Measurements from ENCODE around the gene MED10. TPM values are rescaled to one million over a fixed set of nuclear protein-coding genes. Genes with fewer than 3 reads are reported as not detected.

MED10 gene
- total RNA-seq, 1 donor from 2014 or later: 49.3 TPM

- Mint-ChIP-seq H3K4me1 (ENCODE audit: low read depth, unreplicated experiment) (peaks cover 7% of the 10 kb centered on the region), H3K27me3 (ENCODE audit: low read depth, unreplicated experiment) (peaks cover 17% of the 10 kb centered on the region), H3K9me3 (ENCODE audit: unreplicated experiment) (peaks cover 5% of the 10 kb centered on the region), H3K27ac (ENCODE audit: unreplicated experiment) (no peak overlapping the region), H3K4me3 (ENCODE audit: unreplicated experiment) (no peak overlapping the region), H3K36me3 (ENCODE audit: low read depth, unreplicated experiment) (no peaks in the 10 kb centered on the region)
- Histone ChIP-seq H3K9ac (ENCODE audit: low read length) (no peak overlapping the region), H3K36me3 (ENCODE audit: insufficient read depth, low read length) (no peaks in the 10 kb centered on the region), H3K4me3 (ENCODE audit: insufficient read depth, low read depth, low read length) (no peak overlapping the region), H3K79me2 (ENCODE audit: insufficient read depth, low read length) (no peaks in the 10 kb centered on the region), H3K27ac (ENCODE audit: low read depth, low read length) (no peak overlapping the region), H4K20me1 (ENCODE audit: insufficient read depth, low read length) (no peaks in the 10 kb centered on the region), H3K4me2 (ENCODE audit: low read length) (no peak overlapping the region), H3K9me3 (ENCODE audit: insufficient read depth, low read depth, low read length) (no peaks in the 10 kb centered on the region), H2AFZ (ENCODE audit: low read depth, low read length) (no peak overlapping the region), H3K4me1 (ENCODE audit: insufficient read depth, low read length) (no peaks in the 10 kb centered on the region), H3K27me3 (ENCODE audit: insufficient read depth, low read length) (peaks cover 3% of the 10 kb centered on the region)
- DNase-seq (ENCODE audit: low read depth) (no peak), FAIRE-seq (no peak)
- TF ChIP-seq EZH2 (IDR thresholded peaks at IDR 0.05; ENCODE audit: insufficient read depth, low read length): no peak
- TF ChIP-seq, protein P1, sequence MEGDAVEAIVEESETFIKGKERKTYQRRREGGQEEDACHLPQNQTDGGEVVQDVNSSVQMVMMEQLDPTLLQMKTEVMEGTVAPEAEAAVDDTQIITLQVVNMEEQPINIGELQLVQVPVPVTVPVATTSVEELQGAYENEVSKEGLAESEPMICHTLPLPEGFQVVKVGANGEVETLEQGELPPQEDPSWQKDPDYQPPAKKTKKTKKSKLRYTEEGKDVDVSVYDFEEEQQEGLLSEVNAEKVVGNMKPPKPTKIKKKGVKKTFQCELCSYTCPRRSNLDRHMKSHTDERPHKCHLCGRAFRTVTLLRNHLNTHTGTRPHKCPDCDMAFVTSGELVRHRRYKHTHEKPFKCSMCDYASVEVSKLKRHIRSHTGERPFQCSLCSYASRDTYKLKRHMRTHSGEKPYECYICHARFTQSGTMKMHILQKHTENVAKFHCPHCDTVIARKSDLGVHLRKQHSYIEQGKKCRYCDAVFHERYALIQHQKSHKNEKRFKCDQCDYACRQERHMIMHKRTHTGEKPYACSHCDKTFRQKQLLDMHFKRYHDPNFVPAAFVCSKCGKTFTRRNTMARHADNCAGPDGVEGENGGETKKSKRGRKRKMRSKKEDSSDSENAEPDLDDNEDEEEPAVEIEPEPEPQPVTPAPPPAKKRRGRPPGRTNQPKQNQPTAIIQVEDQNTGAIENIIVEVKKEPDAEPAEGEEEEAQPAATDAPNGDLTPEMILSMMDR (IDR thresholded peaks at IDR 0.05; ENCODE audit: insufficient read depth, low read depth, low read length): no peak
Measured at GRCh38 chr5:6424700-6425099, 46.4 kb upstream of the MED10 start.

DNA sequence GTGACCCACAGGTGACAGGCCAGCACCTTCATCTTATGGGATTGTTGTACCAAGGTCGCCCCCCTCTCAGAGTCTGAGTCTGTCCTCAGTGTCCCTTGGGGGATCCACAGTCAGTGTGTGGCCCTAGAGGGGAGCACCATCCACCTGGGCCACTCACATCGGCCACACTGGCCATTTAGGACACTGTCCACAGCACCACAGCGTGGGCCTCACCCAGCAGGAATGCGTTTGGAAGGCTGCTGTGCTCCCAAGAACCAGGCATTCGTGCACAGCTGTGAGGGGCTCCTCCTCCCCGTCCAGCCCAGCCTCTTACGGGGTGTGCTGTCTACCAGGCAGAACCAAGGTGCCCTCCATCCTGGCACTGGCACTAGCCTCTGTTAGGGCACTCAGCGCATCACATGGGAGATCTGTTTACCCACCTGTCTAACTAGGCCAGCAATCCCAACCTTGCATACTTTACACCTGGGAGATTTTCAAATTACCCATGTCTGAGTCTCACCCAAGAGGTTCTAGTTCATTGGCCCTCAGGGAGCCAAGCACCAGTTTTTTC is 45.8 kb upstream of the MED10 start:
- H2AFZ ChIP-seq (ENCODE audit: low read depth, low read length): no peak overlapping the region
- H3K36me3 ChIP-seq (ENCODE audit: insufficient read depth, low read length): no peaks in the 10 kb centered on the region
- FAIRE-seq: no peak
- no peak overlapping the region for H3K27ac Mint-ChIP-seq (ENCODE audit: unreplicated experiment)
- no peak for TF ChIP-seq EZH2 (IDR thresholded peaks at IDR 0.05; ENCODE audit: insufficient read depth, low read length)
- TF ChIP-seq, protein P1 (IDR thresholded peaks at IDR 0.05; ENCODE audit: insufficient read depth, low read depth, low read length): no peak
- no peaks in the 10 kb centered on the region for H3K36me3 Mint-ChIP-seq (ENCODE audit: low read depth, unreplicated experiment)
- H3K4me3 Mint-ChIP-seq (ENCODE audit: unreplicated experiment): no peak overlapping the region
- H3K9me3 Mint-ChIP-seq (ENCODE audit: unreplicated experiment): peaks cover 5% of the 10 kb centered on the region
- peaks cover 17% of the 10 kb centered on the region for H3K27me3 Mint-ChIP-seq (ENCODE audit: low read depth, unreplicated experiment)
- H3K27ac ChIP-seq (ENCODE audit: low read depth, low read length): no peak overlapping the region
- H3K4me2 ChIP-seq (ENCODE audit: low read length): no peak overlapping the region
- no peaks in the 10 kb centered on the region for H4K20me1 ChIP-seq (ENCODE audit: insufficient read depth, low read length)
- no peaks in the 10 kb centered on the region for H3K9me3 ChIP-seq (ENCODE audit: insufficient read depth, low read depth, low read length)
- H3K27me3 ChIP-seq (ENCODE audit: insufficient read depth, low read length): peaks cover 3% of the 10 kb centered on the region
- no peaks in the 10 kb centered on the region for H3K4me1 ChIP-seq (ENCODE audit: insufficient read depth, low read length)
- no peak overlapping the region for H3K4me3 ChIP-seq (ENCODE audit: insufficient read depth, low read depth, low read length)
- no peaks in the 10 kb centered on the region for H3K79me2 ChIP-seq (ENCODE audit: insufficient read depth, low read length)
- H3K4me1 Mint-ChIP-seq (ENCODE audit: low read depth, unreplicated experiment): peaks cover 7% of the 10 kb centered on the region
- DNase-seq (ENCODE audit: low read depth): no peak
- H3K9ac ChIP-seq (ENCODE audit: low read length): no peak overlapping the region

DNA sequence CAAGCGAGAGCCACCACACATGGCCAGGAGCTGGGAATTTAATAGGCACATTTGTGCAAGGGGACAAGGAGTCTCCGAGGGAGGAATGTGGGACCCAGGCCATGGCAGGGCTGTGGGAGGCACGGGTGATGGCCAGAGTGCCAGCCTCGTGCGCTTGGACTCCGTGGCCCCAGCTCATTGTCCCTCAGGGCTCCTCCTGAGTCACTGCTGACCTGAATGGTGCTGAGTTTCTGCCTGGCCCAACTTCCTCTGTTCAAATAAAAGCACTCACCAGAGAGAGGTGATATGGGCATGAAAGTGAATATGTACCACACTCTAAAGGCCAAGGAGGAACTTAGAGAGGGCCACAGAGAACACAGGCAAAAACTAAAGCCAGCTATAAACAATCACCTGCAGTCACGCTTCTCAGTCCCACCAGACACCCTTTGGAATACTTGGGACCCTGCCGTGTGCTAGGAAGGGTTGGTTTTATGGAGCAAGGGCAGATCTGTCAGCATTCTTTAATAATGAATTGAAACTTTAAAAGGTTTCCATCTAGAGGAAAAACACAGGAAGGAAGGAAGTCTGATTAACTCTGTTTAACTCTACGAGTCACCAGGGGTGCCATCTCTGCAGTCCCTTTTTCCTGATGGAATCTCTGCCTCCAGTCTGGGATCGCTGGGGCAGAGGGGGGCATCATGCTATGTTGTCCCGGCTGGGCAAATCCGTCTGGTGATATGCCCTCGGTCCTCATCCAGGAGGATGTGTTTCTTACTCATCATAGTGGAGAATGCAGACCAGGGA is 45.2 kb upstream of the MED10 start:
- Histone ChIP-seq H3K4me2 (ENCODE audit: low read length) (no peak overlapping the region), H3K79me2 (ENCODE audit: insufficient read depth, low read length) (no peaks in the 10 kb centered on the region), H4K20me1 (ENCODE audit: insufficient read depth, low read length) (no peaks in the 10 kb centered on the region), H3K9ac (ENCODE audit: low read length) (no peak overlapping the region), H3K27ac (ENCODE audit: low read depth, low read length) (no peak overlapping the region), H2AFZ (ENCODE audit: low read depth, low read length) (no peak overlapping the region), H3K9me3 (ENCODE audit: insufficient read depth, low read depth, low read length) (no peaks in the 10 kb centered on the region), H3K4me3 (ENCODE audit: insufficient read depth, low read depth, low read length) (no peak overlapping the region), H3K27me3 (ENCODE audit: insufficient read depth, low read length) (peaks cover 3% of the 10 kb centered on the region), H3K4me1 (ENCODE audit: insufficient read depth, low read length) (no peaks in the 10 kb centered on the region), H3K36me3 (ENCODE audit: insufficient read depth, low read length) (no peaks in the 10 kb centered on the region)
- TF ChIP-seq EZH2 (IDR thresholded peaks at IDR 0.05; ENCODE audit: insufficient read depth, low read length): no peak
- TF ChIP-seq, protein P1 (IDR thresholded peaks at IDR 0.05; ENCODE audit: insufficient read depth, low read depth, low read length): no peak
- FAIRE-seq (no peak), DNase-seq (ENCODE audit: low read depth) (no peak)
- Mint-ChIP-seq H3K9me3 (ENCODE audit: unreplicated experiment) (peaks cover 5% of the 10 kb centered on the region), H3K4me1 (ENCODE audit: low read depth, unreplicated experiment) (peaks cover 9% of the 10 kb centered on the region), H3K4me3 (ENCODE audit: unreplicated experiment) (no peak overlapping the region), H3K36me3 (ENCODE audit: low read depth, unreplicated experiment) (no peaks in the 10 kb centered on the region), H3K27me3 (ENCODE audit: low read depth, unreplicated experiment) (peaks cover 18% of the 10 kb centered on the region), H3K27ac (ENCODE audit: unreplicated experiment) (no peak overlapping the region)
